WTC11 (cell line): ENCODE results near the gene RSPH1.

ENCODE experiments used
- ESRRA ChIP-seq: sonication (generic); formaldehyde crosslinking; IDR thresholded peaks from 2 replicates; pipeline ENCODE4 v1.8.1; 2022; ENCODE audit warnings: mild to moderate bottlenecking, missing genetic modification reagents, borderline replicate concordance
- FOXK1 ChIP-seq: sonication (generic); formaldehyde crosslinking; IDR thresholded peaks from 2 replicates; pipeline ENCODE4 v1.8.0; 2022; ENCODE audit warnings: mild to moderate bottlenecking, moderate library complexity, missing genetic modification reagents
- TF ChIP-seq, protein P1 (sequence below): fragments of 200-600 bp; IDR thresholded peaks from 2 replicates; pipeline ENCODE4 v1.8.0; 2022; ENCODE audit warnings: antibody characterized with exemption

DNA sequence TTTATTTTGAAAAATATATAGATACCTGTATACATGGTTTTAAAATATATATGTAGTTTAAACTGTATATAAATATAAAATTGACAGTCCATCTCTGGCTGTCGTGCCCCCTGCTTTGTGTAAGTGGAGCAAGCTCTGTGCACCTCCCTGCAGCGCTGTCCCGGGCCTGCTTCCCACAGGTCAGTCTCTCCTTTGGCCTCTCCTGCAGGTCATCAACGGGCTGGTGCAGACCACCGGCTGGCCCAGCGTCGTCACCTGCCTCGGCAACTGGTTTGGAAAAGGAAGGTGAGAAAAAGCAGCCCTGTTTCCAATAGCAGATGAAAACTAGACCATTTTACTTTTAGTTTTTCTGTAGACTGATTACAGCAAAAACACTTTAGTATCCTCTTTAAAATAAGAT is 46.2 kb upstream of the RSPH1 start:
- no peak for TF ChIP-seq FOXK1 (CRISPR knock-in tag)
- TF ChIP-seq, protein P1, sequence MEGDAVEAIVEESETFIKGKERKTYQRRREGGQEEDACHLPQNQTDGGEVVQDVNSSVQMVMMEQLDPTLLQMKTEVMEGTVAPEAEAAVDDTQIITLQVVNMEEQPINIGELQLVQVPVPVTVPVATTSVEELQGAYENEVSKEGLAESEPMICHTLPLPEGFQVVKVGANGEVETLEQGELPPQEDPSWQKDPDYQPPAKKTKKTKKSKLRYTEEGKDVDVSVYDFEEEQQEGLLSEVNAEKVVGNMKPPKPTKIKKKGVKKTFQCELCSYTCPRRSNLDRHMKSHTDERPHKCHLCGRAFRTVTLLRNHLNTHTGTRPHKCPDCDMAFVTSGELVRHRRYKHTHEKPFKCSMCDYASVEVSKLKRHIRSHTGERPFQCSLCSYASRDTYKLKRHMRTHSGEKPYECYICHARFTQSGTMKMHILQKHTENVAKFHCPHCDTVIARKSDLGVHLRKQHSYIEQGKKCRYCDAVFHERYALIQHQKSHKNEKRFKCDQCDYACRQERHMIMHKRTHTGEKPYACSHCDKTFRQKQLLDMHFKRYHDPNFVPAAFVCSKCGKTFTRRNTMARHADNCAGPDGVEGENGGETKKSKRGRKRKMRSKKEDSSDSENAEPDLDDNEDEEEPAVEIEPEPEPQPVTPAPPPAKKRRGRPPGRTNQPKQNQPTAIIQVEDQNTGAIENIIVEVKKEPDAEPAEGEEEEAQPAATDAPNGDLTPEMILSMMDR = no peak
- TF ChIP-seq ESRRA (CRISPR knock-in tag) = no peak
